Tibial nerve (tissue), 4 donors: Measurements from ENCODE around the gene MAP1B. TPM values are rescaled to one million over a fixed set of nuclear protein-coding genes. Genes with fewer than 3 reads are reported as not detected.

Experiments
- DNase-seq, 2 donors: peaks; one replicate each; pipeline ENCODE4 v3.0.0-alpha.2; 2019; ENCODE audit warnings: low spot score in 2 of 2
- H3K27ac ChIP-seq, 4 donors: fragments of 200-600 bp; sonication (generic) in 3 of 4; one replicate each; pipeline ENCODE4 v1.5.1; 2017 to 2019; ENCODE audit warnings: mild to moderate bottlenecking in 1 of 4
- H3K27me3 ChIP-seq, 2 donors: fragments of 200-600 bp; sonication (generic) in 1 of 2; one replicate each; pipeline versions ENCODE4 v1.5.1 to v1.6.0; 2017 to 2019
- H3K36me3 ChIP-seq, 3 donors: fragments of 200-600 bp; sonication (generic); one replicate each; pipeline ENCODE4 v1.5.1; 2018 to 2019
- H3K4me1 ChIP-seq, 4 donors: fragments of 200-600 bp; sonication (generic) in 3 of 4; one replicate each; pipeline ENCODE4 v1.5.1; 2017 to 2019
- H3K4me3 ChIP-seq, 4 donors: fragments of 200-600 bp; sonication (generic) in 3 of 4; one replicate each; pipeline ENCODE4 v1.5.1; 2017 to 2019; ENCODE audit warnings: mild to moderate bottlenecking in 1 of 4, moderate library complexity in 1 of 4
- H3K9me3 ChIP-seq, 4 donors: fragments of 200-600 bp; sonication (generic) in 3 of 4; one replicate each; pipeline ENCODE4 v1.5.1; 2017 to 2019
- EP300 ChIP-seq, 2 donors: sonication (generic); formaldehyde crosslinking; IDR thresholded peaks; one replicate each; pipeline ENCODE4 v1.6.1; 2017; ENCODE audit warnings: antibody characterized with exemption in 2 of 2, mild to moderate bottlenecking in 1 of 2
- POLR2A ChIP-seq, 2 donors: fragments of 450-650 bp; IDR thresholded peaks; one replicate each; pipeline ENCODE4 v1.6.1; 2017; ENCODE audit warnings: antibody characterized with exemption in 2 of 2, mild to moderate bottlenecking in 2 of 2, moderate library complexity in 2 of 2
- WGBS, 2 donors: methylation state at CpG; one replicate each; pipeline ENCODE4 v1.1.5; 2018; 5-methylcytosine and 5-hydroxymethylcytosine counted together
- total RNA-seq, 4 donors: library from RNA; depleted of rRNA; stranded (reverse); fragments of >200 nt; gene quantifications; one replicate each; pipeline ENCODE4 v1.1.0, GENCODE V29; 2016
- TF ChIP-seq, protein P1 (sequence below), 5 experiments: fragments of 200-600 bp in 3 of 5; fragments of 450-650 bp in 2 of 5; sonication (generic) in 3 of 5; IDR thresholded peaks; one replicate each; pipeline ENCODE4 v1.5.1; 2016 to 2019; ENCODE audit warnings: antibody characterized with exemption in 5 of 5, mild to moderate bottlenecking in 3 of 5, moderate library complexity in 2 of 5

MAP1B gene
- total RNA-seq, 4 donors from 2014 or later: 223 to 587 (median 472) TPM

GRCh38 chr5:72188166-72188565, 80.9 kb downstream of the MAP1B start:
- Histone ChIP-seq H3K27ac (no peak overlapping the region), H3K36me3 (peaks cover 0 to 97% (median 0%) of the 10 kb centered on the region in 3 donors)

GRCh38 chr5:72189146-72189545, 81.9 kb downstream of the MAP1B start:
- H3K27me3 ChIP-seq: no peaks in the 10 kb centered on the region
- H3K9me3 ChIP-seq: no peaks in the 10 kb centered on the region
- peak overlapping the region in 1 of 4 donors; percentile 34 for H3K27ac ChIP-seq
- peaks cover 0 to 99% (median 0%) of the 10 kb centered on the region in 3 donors for H3K36me3 ChIP-seq
- no peak for DNase-seq
- TF ChIP-seq, protein P1, sequence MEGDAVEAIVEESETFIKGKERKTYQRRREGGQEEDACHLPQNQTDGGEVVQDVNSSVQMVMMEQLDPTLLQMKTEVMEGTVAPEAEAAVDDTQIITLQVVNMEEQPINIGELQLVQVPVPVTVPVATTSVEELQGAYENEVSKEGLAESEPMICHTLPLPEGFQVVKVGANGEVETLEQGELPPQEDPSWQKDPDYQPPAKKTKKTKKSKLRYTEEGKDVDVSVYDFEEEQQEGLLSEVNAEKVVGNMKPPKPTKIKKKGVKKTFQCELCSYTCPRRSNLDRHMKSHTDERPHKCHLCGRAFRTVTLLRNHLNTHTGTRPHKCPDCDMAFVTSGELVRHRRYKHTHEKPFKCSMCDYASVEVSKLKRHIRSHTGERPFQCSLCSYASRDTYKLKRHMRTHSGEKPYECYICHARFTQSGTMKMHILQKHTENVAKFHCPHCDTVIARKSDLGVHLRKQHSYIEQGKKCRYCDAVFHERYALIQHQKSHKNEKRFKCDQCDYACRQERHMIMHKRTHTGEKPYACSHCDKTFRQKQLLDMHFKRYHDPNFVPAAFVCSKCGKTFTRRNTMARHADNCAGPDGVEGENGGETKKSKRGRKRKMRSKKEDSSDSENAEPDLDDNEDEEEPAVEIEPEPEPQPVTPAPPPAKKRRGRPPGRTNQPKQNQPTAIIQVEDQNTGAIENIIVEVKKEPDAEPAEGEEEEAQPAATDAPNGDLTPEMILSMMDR (IDR thresholded peaks at IDR 0.05): no peak
- TF ChIP-seq EP300 (IDR thresholded peaks at IDR 0.05): no peak
- TF ChIP-seq POLR2A (IDR thresholded peaks at IDR 0.05): no peak
- H3K4me1 ChIP-seq: peaks cover 0 to 66% (median 8%) of the 10 kb centered on the region in 4 donors
- no peak overlapping the region for H3K4me3 ChIP-seq
- WGBS, 2 donors: 70 to 73% methylated on average over 2 of the region's 2 CpGs

More at GRCh38 chr5:72188166-72188565, 80.9 kb downstream of the MAP1B start:
- Histone ChIP-seq H3K4me3 (no peak overlapping the region), H3K4me1 (peaks cover 0 to 76% (median 8%) of the 10 kb centered on the region in 4 donors), H3K9me3 (no peaks in the 10 kb centered on the region), H3K27me3 (no peaks in the 10 kb centered on the region)
- 77 to 84% methylated on average over 2 of the region's 2 CpGs for WGBS, 2 donors
- TF ChIP-seq EP300 (IDR thresholded peaks at IDR 0.05): no peak
- TF ChIP-seq, protein P1 (IDR thresholded peaks at IDR 0.05): no peak
- no peak for TF ChIP-seq POLR2A (IDR thresholded peaks at IDR 0.05)
- no peak for DNase-seq

GRCh38 chr5:72191404-72191803, 84.1 kb downstream of the MAP1B start:
- Histone ChIP-seq H3K9me3 (no peaks in the 10 kb centered on the region), H3K27me3 (no peaks in the 10 kb centered on the region), H3K4me1 (peaks cover 0 to 47% (median 8%) of the 10 kb centered on the region in 4 donors), H3K36me3 (peaks cover 0 to 100% (median 0%) of the 10 kb centered on the region in 3 donors), H3K4me3 (no peak overlapping the region), H3K27ac (peak overlapping the region in 2 of 4 donors; percentile 21 to 53)
- DNase-seq: no peak
- TF ChIP-seq EP300 (IDR thresholded peaks at IDR 0.05) (no peak), POLR2A (IDR thresholded peaks at IDR 0.05) (no peak)
- TF ChIP-seq, protein P1 (IDR thresholded peaks at IDR 0.05): no peak
- 36 to 44% methylated on average over 3 of the region's 3 CpGs for WGBS, 2 donors

DNA sequence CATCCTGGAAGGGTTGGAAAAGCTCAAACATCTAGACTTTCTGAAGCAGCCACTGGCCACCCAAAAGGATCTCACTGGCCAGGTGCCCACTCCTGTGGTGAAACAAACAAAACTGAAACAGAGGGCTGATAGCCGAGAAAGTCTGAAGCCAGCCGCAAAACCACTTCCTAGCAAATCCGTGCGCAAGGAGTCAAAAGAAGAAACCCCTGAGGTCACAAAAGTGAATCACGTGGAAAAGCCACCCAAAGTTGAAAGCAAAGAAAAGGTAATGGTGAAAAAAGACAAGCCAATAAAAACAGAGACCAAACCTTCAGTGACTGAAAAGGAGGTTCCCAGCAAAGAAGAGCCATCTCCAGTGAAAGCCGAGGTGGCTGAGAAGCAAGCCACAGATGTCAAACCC, 87.6 kb downstream of the MAP1B start:
- TF ChIP-seq POLR2A (IDR thresholded peaks at IDR 0.05) (no peak), EP300 (IDR thresholded peaks at IDR 0.05) (no peak)
- TF ChIP-seq, protein P1 (IDR thresholded peaks at IDR 0.05): no peak
- no peak for DNase-seq
- Histone ChIP-seq H3K9me3 (peaks cover 0 to 4% (median 0%) of the 10 kb centered on the region in 4 donors), H3K27ac (no peak overlapping the region), H3K27me3 (no peaks in the 10 kb centered on the region), H3K36me3 (peaks cover 0 to 100% (median 0%) of the 10 kb centered on the region in 3 donors), H3K4me3 (no peak overlapping the region), H3K4me1 (peaks cover 0 to 19% (median 8%) of the 10 kb centered on the region in 4 donors)
- 94 to 100% methylated on average over 6 of the region's 6 CpGs for WGBS, 2 donors

DNA sequence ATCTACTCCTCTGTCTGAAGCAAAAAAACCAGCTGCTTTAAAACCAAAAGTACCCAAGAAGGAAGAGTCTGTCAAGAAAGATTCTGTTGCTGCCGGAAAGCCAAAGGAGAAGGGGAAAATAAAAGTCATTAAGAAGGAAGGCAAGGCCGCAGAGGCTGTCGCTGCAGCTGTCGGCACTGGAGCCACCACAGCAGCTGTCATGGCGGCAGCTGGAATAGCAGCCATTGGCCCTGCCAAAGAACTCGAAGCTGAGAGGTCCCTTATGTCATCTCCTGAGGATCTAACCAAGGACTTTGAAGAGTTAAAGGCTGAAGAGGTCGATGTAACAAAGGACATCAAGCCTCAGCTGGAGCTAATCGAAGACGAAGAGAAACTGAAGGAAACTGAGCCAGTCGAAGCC, 88.3 kb downstream of the MAP1B start:
- H3K9me3 ChIP-seq: peaks cover 0 to 4% (median 0%) of the 10 kb centered on the region in 4 donors
- no peak overlapping the region for H3K4me3 ChIP-seq
- no peak for TF ChIP-seq POLR2A (IDR thresholded peaks at IDR 0.05)
- TF ChIP-seq, protein P1 (IDR thresholded peaks at IDR 0.05): no peak
- no peak for TF ChIP-seq EP300 (IDR thresholded peaks at IDR 0.05)
- no peak for DNase-seq
- H3K27me3 ChIP-seq: no peaks in the 10 kb centered on the region
- WGBS, 2 donors: 95 to 97% methylated on average over 10 of the region's 10 CpGs
- peak overlapping the region in 1 of 4 donors; percentile 50 for H3K27ac ChIP-seq
- H3K36me3 ChIP-seq: peaks cover 0 to 100% (median 0%) of the 10 kb centered on the region in 3 donors
- H3K4me1 ChIP-seq: peaks cover 0 to 19% (median 8%) of the 10 kb centered on the region in 4 donors
